ENCODE results near the gene DNAH1. TPM values are rescaled to one million over a fixed set of nuclear protein-coding genes. Genes with fewer than 3 reads are reported as not detected.

The DNAH1 gene
- total RNA-seq, 4 donors from 2014 or later = 9.5 to 30.3 (median 14.6) TPM

GRCh38 chr3:52429031-52429430, 112.9 kb downstream of the DNAH1 start:
- TF ChIP-seq CTCF (IDR thresholded peaks at IDR 0.05; ENCODE audit: low read depth) = no peak

- TF ChIP-seq CTCF (IDR thresholded peaks at IDR 0.05; ENCODE audit: low read depth) = no peak
Observed at GRCh38 chr3:52429779-52430415, 113.8 kb downstream of the DNAH1 start.

- no peak for TF ChIP-seq CTCF (IDR thresholded peaks at IDR 0.05; ENCODE audit: low read depth)
Observed at GRCh38 chr3:52430416-52430810, 114.3 kb downstream of the DNAH1 start.

- no peak for TF ChIP-seq CTCF (IDR thresholded peaks at IDR 0.05; ENCODE audit: low read depth)
Observed at GRCh38 chr3:52431459-52432223, 115.5 kb downstream of the DNAH1 start.

GRCh38 chr3:52432225-52432624, 116.1 kb downstream of the DNAH1 start:
- TF ChIP-seq CTCF (IDR thresholded peaks at IDR 0.05; ENCODE audit: low read depth) = no peak

- TF ChIP-seq CTCF (IDR thresholded peaks at IDR 0.05; ENCODE audit: low read depth) = no peak
Observed at GRCh38 chr3:52432691-52433141, 116.6 kb downstream of the DNAH1 start.

- TF ChIP-seq CTCF (IDR thresholded peaks at IDR 0.05; ENCODE audit: low read depth) = no peak
Observed at GRCh38 chr3:52433328-52433995, 117.3 kb downstream of the DNAH1 start.
